ENCODE data around the gene WDR88.

WDR88 gene

GRCh38 chr19:33159149-33159548 lies 27.2 kb downstream of the WDR88 start:
- no peak for TF ChIP-seq FOXP2 (optimal IDR thresholded peaks at IDR 0.05; ENCODE audit: borderline replicate concordance, extremely low read depth, extremely low read length, insufficient read depth)
- TF ChIP-seq TAF1 (IDR thresholded peaks at IDR 0.05; ENCODE audit: borderline replicate concordance, insufficient read depth, low read length), result no peak
- no peak for TF ChIP-seq POLR2AphosphoS5 (IDR thresholded peaks at IDR 0.05; ENCODE audit: low read depth, low read length)
- TF ChIP-seq REST (IDR thresholded peaks at IDR 0.05; ENCODE audit: insufficient read depth in 1 of 2, low read depth in 2 of 2, low read length in 2 of 2), result no peak

DNA sequence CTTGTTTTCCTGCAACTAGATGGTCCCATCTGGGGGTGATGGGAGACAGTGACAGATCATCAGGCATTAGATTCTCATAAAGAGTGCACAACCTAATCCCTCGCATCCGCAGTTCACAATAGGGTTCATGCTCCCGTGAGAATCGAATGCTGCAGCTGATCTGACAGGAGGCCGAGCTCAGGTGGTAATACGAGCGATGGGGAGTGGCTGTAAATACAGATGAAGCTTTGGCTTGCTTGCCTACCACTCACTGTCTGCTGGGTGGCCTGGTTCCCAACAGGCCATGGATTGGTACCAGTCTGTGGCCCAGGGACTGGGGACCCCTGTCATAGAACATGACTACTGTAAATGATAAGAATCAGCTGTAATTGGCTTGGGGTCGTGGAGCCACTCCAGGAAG lies 28.0 kb downstream of the WDR88 start:
- TF ChIP-seq REST (IDR thresholded peaks at IDR 0.05; ENCODE audit: insufficient read depth in 1 of 2, low read depth in 2 of 2, low read length in 2 of 2) (no peak), TAF1 (IDR thresholded peaks at IDR 0.05; ENCODE audit: borderline replicate concordance, insufficient read depth, low read length) (no peak), POLR2AphosphoS5 (IDR thresholded peaks at IDR 0.05; ENCODE audit: low read depth, low read length) (no peak), FOXP2 (optimal IDR thresholded peaks at IDR 0.05; ENCODE audit: borderline replicate concordance, extremely low read depth, extremely low read length, insufficient read depth) (no peak), SIN3A (IDR thresholded peaks at IDR 0.05; ENCODE audit: borderline replicate concordance, insufficient read depth, low read length) (no peak)

DNA sequence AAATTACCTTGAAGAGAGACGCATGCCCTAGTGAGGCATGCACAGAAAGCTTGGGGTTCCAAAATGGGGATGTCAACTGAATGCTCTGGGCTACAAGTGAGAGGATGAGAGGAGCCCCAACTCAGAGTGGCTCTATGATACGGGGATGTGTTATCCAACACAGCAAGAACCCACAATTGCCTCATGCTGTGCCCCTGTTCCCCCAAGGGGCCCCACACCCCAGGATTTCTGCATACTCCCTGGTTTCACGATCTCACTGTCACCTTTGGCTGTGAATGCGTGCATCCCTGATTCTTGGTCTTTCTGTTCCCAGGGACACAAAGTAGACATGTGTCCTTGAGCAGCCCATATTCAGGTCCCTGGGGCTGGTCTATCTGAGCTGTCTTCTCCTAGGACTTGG lies 29.3 kb downstream of the WDR88 start:
- TF ChIP-seq POLR2AphosphoS5 (IDR thresholded peaks at IDR 0.05; ENCODE audit: low read depth, low read length) (no peak), TAF1 (IDR thresholded peaks at IDR 0.05; ENCODE audit: borderline replicate concordance, insufficient read depth, low read length) (no peak), FOXP2 (optimal IDR thresholded peaks at IDR 0.05; ENCODE audit: borderline replicate concordance, extremely low read depth, extremely low read length, insufficient read depth) (no peak), SIN3A (IDR thresholded peaks at IDR 0.05; ENCODE audit: borderline replicate concordance, insufficient read depth, low read length) (no peak), REST (IDR thresholded peaks at IDR 0.05; ENCODE audit: insufficient read depth in 1 of 2, low read depth in 2 of 2, low read length in 2 of 2) (no peak)

DNA sequence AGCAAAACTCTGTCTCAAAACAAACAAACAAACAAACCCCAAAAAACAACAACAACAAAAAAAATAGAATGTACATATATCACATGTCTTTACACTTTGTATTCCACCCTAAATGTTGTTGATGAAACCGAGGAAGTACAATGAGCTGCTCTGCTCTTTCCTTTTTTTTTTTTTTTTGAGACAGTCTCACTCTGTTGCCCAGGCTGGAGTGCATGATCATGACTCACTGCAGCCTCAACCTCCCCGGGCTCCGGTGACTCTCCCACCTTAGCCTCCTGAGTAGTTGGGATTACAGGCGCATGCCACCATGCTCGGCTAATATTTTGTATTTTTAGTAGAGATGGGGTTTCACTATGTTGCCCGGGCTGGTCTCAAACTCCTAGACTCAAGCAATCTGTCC lies 31.6 kb downstream of the WDR88 start:
- no peak for TF ChIP-seq FOXP2 (optimal IDR thresholded peaks at IDR 0.05; ENCODE audit: borderline replicate concordance, extremely low read depth, extremely low read length, insufficient read depth)
- TF ChIP-seq REST (IDR thresholded peaks at IDR 0.05; ENCODE audit: insufficient read depth in 1 of 2, low read depth in 2 of 2, low read length in 2 of 2), result no peak
- TF ChIP-seq POLR2AphosphoS5 (IDR thresholded peaks at IDR 0.05; ENCODE audit: low read depth, low read length), result no peak
- TF ChIP-seq TAF1 (IDR thresholded peaks at IDR 0.05; ENCODE audit: borderline replicate concordance, insufficient read depth, low read length), result no peak
- no peak for TF ChIP-seq SIN3A (IDR thresholded peaks at IDR 0.05; ENCODE audit: borderline replicate concordance, insufficient read depth, low read length)

- TF ChIP-seq TAF1 (IDR thresholded peaks at IDR 0.05; ENCODE audit: borderline replicate concordance, insufficient read depth, low read length), result no peak
- TF ChIP-seq FOXP2 (optimal IDR thresholded peaks at IDR 0.05; ENCODE audit: borderline replicate concordance, extremely low read depth, extremely low read length, insufficient read depth), result no peak
- no peak for TF ChIP-seq SIN3A (IDR thresholded peaks at IDR 0.05; ENCODE audit: borderline replicate concordance, insufficient read depth, low read length)
- TF ChIP-seq REST (IDR thresholded peaks at IDR 0.05; ENCODE audit: insufficient read depth in 1 of 2, low read depth in 2 of 2, low read length in 2 of 2), result no peak
- no peak for TF ChIP-seq POLR2AphosphoS5 (IDR thresholded peaks at IDR 0.05; ENCODE audit: low read depth, low read length)
Measured at GRCh38 chr19:33167438-33167837, 35.5 kb downstream of the WDR88 start.
